Liver (tissue), 10 donors: ENCODE data around the gene BACE1-AS. TPM values are rescaled to one million over a fixed set of nuclear protein-coding genes. Genes with fewer than 3 reads are reported as not detected.

ENCODE experiments used
- DNase-seq: peaks from one replicate; pipeline ENCODE4 v3.0.0-alpha.2; 2017; ENCODE audit warnings: low spot score
- H3K27ac ChIP-seq, 2 donors: one replicate each; pipeline ENCODE4 v1.7.0; 2013; ENCODE audit warnings: inconsistent platforms in 2 of 2, low read length in 2 of 2, control low read depth in 1 of 2, low read depth in 1 of 2, mild to moderate bottlenecking in 1 of 2
- H3K27me3 ChIP-seq, 4 donors: one replicate each; pipeline versions ENCODE4 v1.6.1 to v1.7.0; 2013; ENCODE audit warnings: low read length in 3 of 4, inconsistent platforms in 1 of 4, mild to moderate bottlenecking in 1 of 4, moderate library complexity in 1 of 4; ENCODE audit not compliant: control insufficient read depth in 4 of 4, insufficient read depth in 4 of 4
- H3K36me3 ChIP-seq, 4 donors: one replicate each; pipeline versions ENCODE4 v1.6.1 to v1.7.0; 2013; ENCODE audit warnings: low read length in 3 of 4, mild to moderate bottlenecking in 3 of 4, low read depth in 1 of 4, moderate library complexity in 1 of 4; ENCODE audit not compliant: control insufficient read depth in 4 of 4, insufficient read depth in 3 of 4
- H3K4me1 ChIP-seq, 4 donors: one replicate each; pipeline versions ENCODE4 v1.6.1 to v1.7.0; 2013; ENCODE audit warnings: low read length in 3 of 4, mild to moderate bottlenecking in 3 of 4, moderate library complexity in 1 of 4; ENCODE audit not compliant: control insufficient read depth in 4 of 4, insufficient read depth in 4 of 4
- H3K4me3 ChIP-seq, 3 donors: one replicate each; pipeline versions ENCODE4 v1.6.1 to v1.7.0; 2013; ENCODE audit warnings: low read length in 3 of 3, control low read depth in 1 of 3, low read depth in 1 of 3, mild to moderate bottlenecking in 1 of 3
- H3K9ac ChIP-seq, 2 donors: one replicate each; pipeline ENCODE4 v1.7.0; 2013; ENCODE audit warnings: low read length in 2 of 2, mild to moderate bottlenecking in 2 of 2, moderate library complexity in 2 of 2, control low read depth in 1 of 2, low read depth in 1 of 2
- H3K9me3 ChIP-seq, 4 donors: one replicate each; pipeline versions ENCODE4 v1.6.1 to v1.7.0; 2013; ENCODE audit warnings: low read length in 3 of 4; ENCODE audit not compliant: control insufficient read depth in 4 of 4
- ATF3 ChIP-seq: IDR thresholded peaks from 2 replicates; pipeline ENCODE4 v1.6.1; 2016; ENCODE audit warnings: antibody characterized with exemption
- CTCF ChIP-seq: fragments of 150-350 bp; IDR thresholded peaks from 2 replicates; pipeline ENCODE4 v1.5.1; 2017; ENCODE audit warnings: improper control_type of control experiment, low read depth, low read length; ENCODE audit not compliant: missing input control
- EGR1 ChIP-seq, 2 donors: IDR thresholded peaks; 2 replicates each; pipeline ENCODE4 v1.6.1; 2016 to 2018; ENCODE audit warnings: antibody characterized with exemption in 2 of 2, low read depth in 2 of 2
- FOXA2 ChIP-seq: IDR thresholded peaks from 2 replicates; pipeline ENCODE4 v1.6.1; 2016; ENCODE audit warnings: antibody characterized with exemption
- GABPA ChIP-seq, 2 donors: IDR thresholded peaks in 1 of 2; conservative IDR thresholded peaks in 1 of 2; 2 replicates each; pipeline ENCODE4 v1.6.1; 2016; ENCODE audit warnings: antibody characterized with exemption in 2 of 2, mild to moderate bottlenecking in 1 of 2, moderate library complexity in 1 of 2
- HNF4A ChIP-seq, 2 donors: conservative IDR thresholded peaks; 2 replicates each; pipeline ENCODE4 v1.6.1; 2016; ENCODE audit warnings: antibody characterized with exemption in 2 of 2, mild to moderate bottlenecking in 2 of 2
- HNF4G ChIP-seq: IDR thresholded peaks from 2 replicates; pipeline ENCODE4 v1.6.1; 2016; ENCODE audit warnings: antibody characterized with exemption
- JUND ChIP-seq, 2 donors: IDR thresholded peaks; 2 replicates each; pipeline ENCODE4 v1.6.1; 2016; ENCODE audit warnings: antibody characterized with exemption in 2 of 2
- MAX ChIP-seq: IDR thresholded peaks from 2 replicates; pipeline ENCODE4 v1.6.1; 2016; ENCODE audit warnings: antibody characterized with exemption
- NR2F2 ChIP-seq: IDR thresholded peaks from 2 replicates; pipeline ENCODE4 v1.6.1; 2016; ENCODE audit warnings: antibody characterized with exemption
- RAD21 ChIP-seq, 2 donors: IDR thresholded peaks; 2 replicates each; pipeline ENCODE4 v1.6.1; 2016; ENCODE audit warnings: antibody characterized with exemption in 2 of 2, mild to moderate bottlenecking in 2 of 2
- REST ChIP-seq: IDR thresholded peaks from 2 replicates; pipeline ENCODE4 v1.6.1; 2016; ENCODE audit warnings: antibody characterized with exemption, mild to moderate bottlenecking
- RXRA ChIP-seq, 2 donors: IDR thresholded peaks; 2 replicates each; pipeline ENCODE4 v1.6.1; 2017 to 2018; ENCODE audit warnings: antibody characterized with exemption in 2 of 2, mild to moderate bottlenecking in 1 of 2
- SP1 ChIP-seq: IDR thresholded peaks from 2 replicates; pipeline ENCODE4 v1.6.1; 2018; ENCODE audit warnings: antibody characterized with exemption, mild to moderate bottlenecking
- TAF1 ChIP-seq: conservative IDR thresholded peaks from 2 replicates; pipeline ENCODE4 v1.6.1; 2016; ENCODE audit warnings: antibody characterized with exemption, mild to moderate bottlenecking
- YY1 ChIP-seq: IDR thresholded peaks from 2 replicates; pipeline ENCODE4 v1.6.1; 2016; ENCODE audit warnings: antibody characterized with exemption, mild to moderate bottlenecking
- WGBS: extraction: QIAGEN DNeasy Blood & Tissue Kit; methylation state at CpG from one replicate; pipeline ENCODE4 v1.1.7; 2013; 5-methylcytosine and 5-hydroxymethylcytosine counted together
- polyA plus RNA-seq, 2 donors: library from polyadenylated mRNA; stranded (reverse) in 1 of 2; unstranded in 1 of 2; fragments of 200-250 nt in 1 of 2; fragments of >200 nt in 1 of 2; fragmentation: Nextera tagmentation in 1 of 2; extraction: Ambion mirVana in 1 of 2; gene quantifications; one replicate each; pipeline versions ENCODE4 v1.2.1 to v1.2.3, GENCODE V29; 2013 to 2015
- small RNA-seq: library from RNA; depleted of rRNA; stranded (forward); fragments of <200 nt; gene quantifications from one replicate; pipeline ENCODE3, GENCODE V24; 2014
- total RNA-seq, 2 donors: library from RNA; depleted of rRNA; stranded (reverse); fragments of >200 nt; gene quantifications; one replicate each; pipeline ENCODE4 v1.2.3, GENCODE V29; 2014
- donor health status: healthy.
- donor health status: healthy.
- donor health status: healthy.
- donor health status: healthy.
- donor health status: healthy.

BACE1-AS gene
- total and polyA plus RNA-seq, 4 donors, result 0.85 to 2.9 (median 1.6) TPM

GRCh38 chr11:117337076-117337475 lies 45.9 kb downstream of the BACE1-AS start:
- H3K27ac ChIP-seq, result no peak overlapping the region
- H3K9ac ChIP-seq, result no peak overlapping the region
- H3K9me3 ChIP-seq, result no peaks in the 10 kb centered on the region
- DNase-seq, result no peak
- no peaks in the 10 kb centered on the region for H3K27me3 ChIP-seq
- no peak overlapping the region for H3K4me3 ChIP-seq
- H3K4me1 ChIP-seq, result no peaks in the 10 kb centered on the region
- TF ChIP-seq ATF3 (no peak), RXRA (IDR thresholded peaks at IDR 0.05) (no peak), JUND (IDR thresholded peaks at IDR 0.05) (no peak), HNF4G (no peak), YY1 (no peak), SP1 (no peak), RAD21 (IDR thresholded peaks at IDR 0.05) (no peak), TAF1 (no peak), FOXA2 (no peak), GABPA (IDR thresholded peaks at IDR 0.05 in 1 of 2, conservative IDR thresholded peaks at IDR 0.05 in 1 of 2) (no peak), HNF4A (conservative IDR thresholded peaks at IDR 0.05) (no peak), MAX (no peak), CTCF (no peak), REST (no peak), EGR1 (IDR thresholded peaks at IDR 0.05; ENCODE audit: low read depth in 2 of 2) (no peak), NR2F2 (no peak)
- H3K36me3 ChIP-seq, result peaks cover 0 to 5% (median 3%) of the 10 kb centered on the region in 4 donors
- 97% methylated on average over 4 of the region's 4 CpGs for WGBS

Small RNA genes within 50 kb of the gene (small RNA-seq; reads per million reads assigned to genes)
- gene RF00564, result not detected

Other genes with a start within 250 kb of the BACE1-AS start
- gene SIK3, start 192.9 kb upstream of the BACE1-AS start, total RNA-seq, result 10 to 100 TPM; 17.6 to 52.4 TPM
- gene SIK3, start 192.9 kb upstream of the BACE1-AS start, polyA plus RNA-seq, result 10 to 100 TPM in 1 of 2 donors, 1 to 10 TPM in 1; 6.9 to 11.2 TPM
- 10 to 100 TPM; 33.4 to 39.8 TPM for gene PAFAH1B2, start 147.1 kb upstream of the BACE1-AS start, total RNA-seq
- 10 to 100 TPM; 12.7 to 16.4 TPM for gene PAFAH1B2, start 147.1 kb upstream of the BACE1-AS start, polyA plus RNA-seq
- gene SIDT2, start 112.6 kb upstream of the BACE1-AS start, total RNA-seq, result 10 to 100 TPM; 21.7 to 42.9 TPM
- 10 to 100 TPM; 11.2 to 23.1 TPM for gene SIDT2, start 112.6 kb upstream of the BACE1-AS start, polyA plus RNA-seq
- 100 to 1,000 TPM in 1 of 2 donors, 1 to 10 TPM in 1; 7.4 to 168 TPM for gene TAGLN, start 92.0 kb upstream of the BACE1-AS start, total RNA-seq
- gene TAGLN, start 92.0 kb upstream of the BACE1-AS start, polyA plus RNA-seq, result 100 to 1,000 TPM in 1 of 2 donors, 10 to 100 TPM in 1; 24.6 to 309 TPM
- 10 to 100 TPM; 19.7 to 32.3 TPM for gene PCSK7, start 59.3 kb upstream of the BACE1-AS start, total RNA-seq
- 10 to 100 TPM in 1 of 2 donors, 1 to 10 TPM in 1; 7.3 to 12.7 TPM for gene PCSK7, start 59.3 kb upstream of the BACE1-AS start, polyA plus RNA-seq
- 1 to 10 TPM; 6.0 to 6.1 TPM for gene RNF214, start 58.7 kb upstream of the BACE1-AS start, total RNA-seq
- gene RNF214, start 58.7 kb upstream of the BACE1-AS start, polyA plus RNA-seq, result 1 to 10 TPM; 4.6 to 6.2 TPM
- gene BACE1, start 24.9 kb downstream of the BACE1-AS start, total RNA-seq, result 10 to 100 TPM; 14.0 to 21.8 TPM
- gene BACE1, start 24.9 kb downstream of the BACE1-AS start, polyA plus RNA-seq, result 10 to 100 TPM in 1 of 2 donors, 1 to 10 TPM in 1; 7.3 to 14.3 TPM
- gene CEP164, start 36.5 kb downstream of the BACE1-AS start, total RNA-seq, result 10 to 100 TPM in 1 of 2 donors, 1 to 10 TPM in 1; 4.9 to 12.3 TPM
- gene CEP164, start 36.5 kb downstream of the BACE1-AS start, polyA plus RNA-seq, result 1 to 10 TPM; 4.1 to 6.8 TPM